ENCODE measurements around the gene ATP5F1B.
A peak's percentile ranks its signal among the peaks of the same experiment; 100 is the strongest.

ATP5F1B gene

DNA sequence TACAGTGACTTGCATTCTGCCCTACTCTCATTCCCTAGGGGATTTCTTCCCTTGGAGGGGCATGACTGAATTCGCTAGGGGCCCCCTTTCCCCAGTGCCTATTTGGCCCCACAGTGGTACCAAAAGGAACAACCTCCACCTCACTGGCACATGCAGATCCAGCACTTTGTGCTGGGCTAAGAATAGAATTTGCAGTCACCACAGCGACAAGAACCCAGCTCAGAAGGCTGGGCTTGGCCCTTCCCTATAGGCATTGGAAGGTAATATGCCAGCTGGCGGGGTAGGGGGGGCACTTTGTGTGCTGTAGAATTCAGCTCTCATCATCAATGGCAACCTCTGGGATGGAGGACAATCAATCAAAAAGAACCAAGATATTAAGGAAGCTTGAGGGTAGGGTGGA lies 29.5 kb downstream of the ATP5F1B start:
- DNase-seq: no peak

DNA sequence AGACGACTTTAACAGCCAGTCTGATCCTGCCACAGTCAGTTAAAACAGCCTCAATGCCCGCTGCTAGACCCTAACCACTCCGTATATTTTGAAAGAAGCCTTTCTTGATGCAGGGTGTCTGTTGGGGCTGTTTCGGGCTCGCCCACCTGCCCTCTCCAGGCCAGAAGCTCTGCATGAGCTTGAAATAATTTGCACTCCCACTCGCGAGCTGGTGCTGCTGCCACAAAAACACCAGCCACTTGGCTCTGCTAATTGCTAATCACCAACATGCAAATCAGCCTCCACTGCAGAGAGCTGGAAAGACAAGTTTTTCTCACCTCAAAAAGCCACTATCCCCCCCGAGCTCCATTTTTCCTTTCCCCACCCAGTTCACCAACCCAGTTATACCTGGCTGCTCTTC lies 31.2 kb downstream of the ATP5F1B start:
- no peak for DNase-seq

DNA sequence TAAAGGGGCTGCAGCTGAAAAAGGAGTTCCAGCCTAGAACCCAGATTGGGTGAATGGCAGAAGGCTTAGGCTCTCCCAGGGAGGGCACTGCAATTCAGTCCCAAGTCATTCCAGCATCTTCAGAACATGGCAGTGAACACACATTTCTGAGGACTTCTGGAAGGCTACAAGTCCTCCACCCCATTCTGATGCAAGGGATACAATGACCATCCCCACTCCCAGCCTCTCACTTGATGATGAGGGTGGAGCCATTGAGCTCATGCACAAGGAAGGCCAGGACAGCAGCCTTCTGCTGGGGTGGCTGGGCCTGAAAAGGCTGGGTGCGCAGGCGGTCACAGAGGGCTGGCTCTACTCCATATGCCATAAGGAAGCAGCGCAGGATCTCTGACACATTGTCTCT lies 41.4 kb downstream of the ATP5F1B start:
- no peak for DNase-seq

DNA sequence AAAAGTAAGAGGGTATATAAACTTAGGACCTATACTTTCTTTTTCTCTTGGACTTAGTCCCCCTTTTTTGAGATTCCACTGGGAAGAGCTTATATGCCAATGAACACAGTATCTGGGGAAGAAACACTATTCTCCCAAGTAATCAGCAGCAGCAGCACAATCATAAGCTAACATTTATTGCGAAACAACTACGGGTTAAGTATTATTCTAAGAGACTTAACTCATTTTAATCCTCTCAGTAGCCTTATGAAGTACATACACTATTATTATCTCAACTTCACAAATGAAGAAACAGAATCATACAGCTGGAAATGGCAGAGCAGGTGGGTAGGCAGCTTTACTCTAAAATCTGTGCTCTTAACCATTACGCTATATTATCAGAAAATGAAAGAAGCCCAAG lies 43.5 kb downstream of the ATP5F1B start:
- DNase-seq: no peak

DNA sequence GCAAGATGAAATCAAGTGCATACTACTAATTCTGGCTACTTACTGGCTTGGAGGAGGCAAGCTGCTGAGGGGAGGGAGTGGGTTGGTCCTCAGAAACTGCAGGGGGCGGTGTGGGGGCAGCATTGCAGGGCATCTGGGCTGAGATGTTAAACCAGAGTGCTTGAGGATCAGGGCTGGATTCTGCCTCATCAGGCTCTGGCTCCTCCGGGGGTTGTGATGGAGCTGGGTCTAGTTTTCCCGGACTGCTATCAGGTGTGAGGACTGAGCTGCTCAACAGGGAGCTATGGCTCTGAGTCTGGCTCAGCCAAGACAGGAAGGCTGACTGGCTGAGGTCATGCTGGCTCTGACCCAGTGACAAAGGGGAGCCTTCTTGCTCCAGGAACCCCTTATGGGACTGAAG lies 44.3 kb downstream of the ATP5F1B start:
- DNase-seq: no peak

DNA sequence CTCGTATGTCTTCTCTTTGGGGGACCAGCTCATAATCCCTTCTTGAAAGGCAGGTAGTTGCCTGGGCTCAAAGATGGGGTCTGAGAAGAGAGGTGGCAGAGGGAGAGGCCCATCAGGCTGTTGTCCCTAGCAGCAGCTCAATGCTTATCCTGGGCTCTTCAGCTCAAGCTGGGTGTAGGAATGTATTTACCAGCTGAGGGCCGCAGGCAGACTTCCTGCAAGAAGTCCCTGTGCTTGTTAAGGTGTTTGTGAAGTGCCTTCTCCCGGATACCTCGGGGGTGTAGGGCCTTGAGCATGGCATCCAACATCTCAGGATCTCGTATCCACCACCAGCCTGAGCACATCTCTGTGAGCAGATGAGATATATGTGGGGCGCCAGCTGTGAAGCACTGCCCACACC lies 45.0 kb downstream of the ATP5F1B start:
- DNase-seq: no peak

DNA sequence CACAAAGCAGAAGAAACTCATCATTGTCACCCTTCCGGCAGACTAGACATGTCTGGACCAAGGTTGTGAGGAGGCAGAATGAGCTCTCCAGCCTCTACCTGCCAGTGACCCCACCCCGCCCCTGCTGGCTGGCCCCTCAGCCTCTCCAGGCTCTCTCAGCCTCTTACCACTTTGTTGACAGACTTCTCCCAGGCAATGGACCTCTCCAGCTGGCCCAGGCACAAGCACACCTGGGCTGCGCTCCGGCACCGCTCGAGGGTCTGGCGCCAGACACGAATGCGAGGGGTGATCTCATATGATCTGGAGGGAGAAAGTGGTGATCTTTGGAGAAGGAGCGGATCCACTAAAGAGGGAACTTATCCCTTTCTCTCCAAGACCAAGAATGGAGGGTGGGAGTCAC lies 46.0 kb downstream of the ATP5F1B start:
- DNase-seq: no peak

DNA sequence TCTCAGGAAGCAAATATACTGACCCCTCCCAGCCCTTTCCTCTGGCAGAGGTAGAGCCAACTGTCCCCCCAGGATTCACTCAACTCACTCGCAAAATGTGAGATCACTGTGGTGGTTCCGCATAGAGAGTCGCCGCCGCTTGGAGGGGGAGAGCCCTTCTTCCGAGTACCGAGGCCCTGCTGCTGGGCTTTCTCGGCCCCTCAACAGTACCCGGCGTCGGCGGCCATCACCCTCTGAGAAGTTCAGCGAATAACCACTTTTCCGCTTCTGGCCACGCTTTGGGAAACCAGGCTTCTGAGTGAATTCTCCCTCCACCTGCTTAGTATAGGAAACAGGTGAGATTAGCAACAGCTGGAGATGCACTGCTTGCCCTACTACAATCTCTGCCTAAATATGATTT lies 46.7 kb downstream of the ATP5F1B start:
- DNase-seq: no peak

DNA sequence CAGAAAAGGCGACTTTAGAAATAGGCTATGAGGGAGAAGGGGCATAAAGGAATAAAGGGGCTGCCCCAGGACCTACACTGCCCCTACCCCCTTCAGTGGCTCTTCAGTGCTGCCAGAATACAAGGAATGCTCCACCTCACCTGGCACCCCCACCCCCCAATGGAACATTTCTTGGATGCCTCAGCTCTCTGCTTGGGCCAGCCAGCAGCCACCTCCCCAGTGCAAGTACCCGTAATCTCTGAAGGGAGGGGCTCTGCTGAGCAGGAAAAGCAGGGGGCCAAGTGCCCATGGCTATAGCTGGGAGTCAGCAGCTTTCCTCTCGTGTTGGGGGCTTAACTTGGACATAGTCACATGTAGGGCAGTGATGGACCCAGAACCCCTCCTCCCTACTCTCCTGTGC lies 49.0 kb downstream of the ATP5F1B start:
- DNase-seq: no peak

DNA sequence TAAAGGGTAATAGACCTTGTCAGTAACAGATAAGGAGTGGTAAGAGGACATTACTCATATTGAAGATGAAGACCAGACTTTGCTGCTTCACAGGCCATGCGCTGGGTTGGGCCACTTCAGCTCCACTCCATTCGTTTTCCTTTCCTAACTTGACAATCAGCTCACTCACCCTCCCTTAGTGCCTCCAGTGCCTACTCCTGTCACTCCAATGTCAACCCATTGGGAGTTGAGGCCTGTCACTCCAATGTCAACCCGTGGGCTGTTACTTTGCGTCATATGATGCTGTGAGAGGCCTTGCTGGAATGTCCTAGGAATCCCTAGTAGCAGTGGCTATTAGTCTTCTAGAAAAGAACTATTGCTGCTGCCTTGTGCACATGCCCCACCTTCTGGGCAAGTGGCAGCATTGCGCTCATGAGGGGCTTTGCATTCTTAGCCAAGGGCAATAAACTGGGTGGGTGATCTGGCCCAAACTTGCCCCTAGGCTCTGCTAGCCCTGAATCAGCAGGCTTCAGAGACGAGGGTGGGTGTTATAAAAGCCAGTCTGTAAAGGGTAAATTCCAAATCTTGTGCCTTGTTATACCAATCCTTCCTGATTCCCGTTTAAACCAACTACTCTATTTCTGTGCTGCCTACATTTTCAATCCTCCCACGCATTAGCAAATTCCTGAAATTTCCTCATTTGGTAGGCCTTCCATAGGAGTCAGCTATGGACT lies 51.7 kb downstream of the ATP5F1B start:
- DNase-seq: peak; percentile 54

DNA sequence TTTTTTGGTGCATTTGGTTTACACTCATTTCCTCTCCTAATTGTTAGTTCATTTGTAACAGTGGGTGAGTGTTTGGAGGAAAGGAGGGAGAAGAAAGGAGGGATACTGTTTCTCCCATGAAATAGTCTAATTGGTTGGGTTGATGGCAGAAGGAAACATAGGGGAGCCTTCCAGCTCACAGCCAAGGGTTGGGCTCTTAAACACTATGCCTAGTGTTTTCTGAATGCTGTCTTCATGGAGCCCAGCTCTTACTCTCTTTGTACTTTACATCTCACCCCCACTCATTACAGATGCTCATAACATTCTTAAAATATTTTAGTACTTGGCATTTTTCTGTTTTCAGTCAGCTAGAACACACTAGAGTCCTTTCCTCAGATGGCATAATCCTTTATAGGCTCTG lies 53.8 kb downstream of the ATP5F1B start:
- DNase-seq: no peak

DNA sequence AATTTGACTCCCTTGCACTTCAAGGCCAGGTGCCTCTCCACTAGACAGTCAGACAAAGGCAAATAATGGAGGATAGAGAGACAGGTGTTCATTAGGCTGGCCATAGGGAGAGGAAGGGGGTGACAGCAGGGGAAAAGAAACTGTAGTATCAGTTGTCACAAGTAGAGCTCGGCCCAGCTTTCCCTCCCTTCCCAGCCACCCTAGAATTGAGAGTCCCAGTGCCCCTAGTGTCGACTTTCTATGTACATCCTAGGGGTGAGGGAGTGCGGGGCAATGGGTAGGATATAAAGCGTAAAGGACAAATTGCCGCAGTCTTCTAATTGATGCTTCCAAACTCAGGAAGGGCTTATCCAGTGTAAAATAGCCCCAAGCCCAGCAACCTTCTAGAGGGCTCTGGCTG lies 54.7 kb downstream of the ATP5F1B start:
- DNase-seq: no peak

DNA sequence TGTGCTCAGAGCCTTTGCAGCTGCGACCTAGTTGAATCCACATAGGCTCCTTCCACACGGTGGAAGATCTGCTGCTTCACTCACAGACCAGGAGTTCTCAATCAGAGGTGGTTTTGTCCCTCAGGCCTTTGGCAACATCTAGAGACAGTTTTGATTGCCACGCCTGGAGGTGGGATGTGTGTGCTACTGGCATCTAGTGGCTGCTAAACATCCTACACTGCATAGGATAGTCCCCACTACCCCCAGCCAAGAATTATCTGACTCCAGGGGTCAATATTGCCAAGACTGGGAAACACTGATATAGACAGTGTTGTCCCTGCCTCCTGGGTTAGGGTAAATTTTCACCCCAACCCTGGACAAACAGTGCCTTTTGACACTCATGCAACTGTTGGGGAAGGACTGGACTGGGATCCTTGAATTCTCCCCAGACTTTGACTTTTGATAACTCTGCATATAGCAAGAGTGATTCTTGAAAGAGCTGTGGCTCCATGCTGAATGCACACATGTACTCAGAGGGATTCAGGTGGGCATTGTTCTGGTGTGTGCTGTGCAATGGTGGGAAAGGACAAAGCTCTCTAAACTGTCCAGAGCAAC lies 55.5 kb downstream of the ATP5F1B start:
- no peak for DNase-seq

DNA sequence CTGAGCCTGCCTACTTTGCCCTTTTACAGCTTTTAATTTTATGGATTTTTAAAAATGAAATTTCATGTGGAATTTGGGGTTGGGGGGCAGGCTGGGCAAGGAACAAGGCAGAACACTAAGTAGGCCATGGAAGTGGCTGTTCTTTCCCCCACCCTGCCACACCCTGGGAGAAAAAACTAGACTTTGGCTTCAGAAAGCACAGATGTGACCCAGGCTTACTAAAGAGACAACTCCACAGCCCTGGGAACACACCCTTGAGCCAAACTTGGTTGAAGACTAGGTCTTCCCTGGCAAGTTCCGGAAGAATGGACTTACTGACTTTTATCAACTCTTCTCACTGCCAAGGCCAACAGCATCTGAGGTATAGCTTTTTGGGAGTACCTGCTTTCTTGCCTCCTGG lies 56.0 kb downstream of the ATP5F1B start:
- DNase-seq: no peak

Data from effector CD8-positive, alpha-beta T cell (primary cell).